K562 (cell line): ENCODE measurements around the gene DYRK1B.

Source experiments
- ATF4 ChIP-seq: fragments of 450-650 bp; formaldehyde crosslinking; IDR thresholded peaks from 2 replicates; pipeline ENCODE4 v1.4.0; 2022; ENCODE audit warnings: mild to moderate bottlenecking, moderate library complexity
- ATF7 ChIP-seq: fragments of 450-650 bp; IDR thresholded peaks from 2 replicates; pipeline ENCODE4 v1.7.1; 2014; ENCODE audit warnings: mild to moderate bottlenecking, moderate library complexity
- CTCF ChIP-seq, 3 experiments: IDR thresholded peaks in 2 of 3; conservative IDR thresholded peaks in 1 of 3; 2 replicates each; pipeline ENCODE4 v1.5.1; 2011 to 2012; ENCODE audit warnings: low read length in 3 of 3, mild to moderate bottlenecking in 3 of 3, control low read depth in 2 of 3, improper control_type of control experiment in 1 of 3, inconsistent platforms in 1 of 3, low read depth in 1 of 3, mixed read lengths in 1 of 3, moderate library complexity in 1 of 3; ENCODE audit not compliant: insufficient read depth in 2 of 3
- GTF2A2 ChIP-seq: IDR thresholded peaks from 2 replicates; pipeline ENCODE4 v1.6.1; 2016; ENCODE audit warnings: mild to moderate bottlenecking, missing genetic modification characterization, missing compliant biosample characterization
- SMARCA4 ChIP-seq: fragments of 450-650 bp; IDR thresholded peaks from 2 replicates; pipeline ENCODE4 v1.6.1; 2016
- SMC3 ChIP-seq: conservative IDR thresholded peaks from 2 replicates; pipeline ENCODE4 v1.6.1; 2011; ENCODE audit warnings: low read depth, low read length, improper control_type of control experiment; ENCODE audit not compliant: insufficient read depth
- TBP ChIP-seq: optimal IDR thresholded peaks from 2 replicates; pipeline ENCODE3; 2011; ENCODE audit warnings: low read depth, low read length, improper control_type of control experiment
- ZNF76 ChIP-seq: fragments of 250-450 bp; sonication (Bioruptor Pico); IDR thresholded peaks from 2 replicates; pipeline ENCODE4 v1.4.0; 2020; ENCODE audit warnings: mild to moderate bottlenecking, moderate library complexity, borderline replicate concordance

GRCh38 chr19:39873385-39873784 is 39.4 kb upstream of the DYRK1B start:
- TF ChIP-seq GTF2A2 (tag) = no peak
- no peak for TF ChIP-seq ZNF76 (CRISPR knock-in tag)
- TF ChIP-seq SMARCA4 = no peak
- no peak for TF ChIP-seq SMC3
- TF ChIP-seq TBP = no peak
- TF ChIP-seq ATF7 = no peak
- TF ChIP-seq ATF4 (CRISPR knock-in tag) = no peak
- TF ChIP-seq CTCF (IDR thresholded peaks at IDR 0.05 in 2 of 3, conservative IDR thresholded peaks at IDR 0.05 in 1 of 3; ENCODE audit: insufficient read depth in 2 of 3, low read depth in 1 of 3, low read length in 3 of 3) = no peak
